ENCODE data around the gene PPP1R1C. TPM values are rescaled to one million over a fixed set of nuclear protein-coding genes. Genes with fewer than 3 reads are reported as not detected.

The PPP1R1C gene
- 2.3 and 3.5 TPM in 2 replicates for polyA plus RNA-seq

GRCh38 chr2:181985632-181986205, at the start of gene PPP1R1C:
TSS of gene PPP1R1C (plus strand) at chr2:181985853. CDS start at chr2:181986111, 258 bp downstream.

Other genes starting within 250 kb of the PPP1R1C start
- gene ITPRID2, start 94.1 kb upstream of the PPP1R1C start, polyA plus RNA-seq, result 21.9 and 29.7 TPM in 2 replicates